Endometrial microvascular endothelial cells (primary cell): Measurements from ENCODE around the gene RFX1. TPM values are rescaled to one million over a fixed set of nuclear protein-coding genes. Genes with fewer than 3 reads are reported as not detected.

Experiments
- in situ Hi-C: cut with HindIII; loops from 2 replicates; pipeline ENCODE4 v1.10.0; 2017; ENCODE audit warnings: low sequenced_read_pairs, low pct_unique_long_range_greater_than_20kb; ENCODE audit errors: inconsistent ontology term
- total RNA-seq: library from RNA; depleted of rRNA; stranded (reverse); fragments of >200 nt; gene quantifications from one replicate; pipeline ENCODE4 v1.2.3, GENCODE V29; 2015; ENCODE audit errors: inconsistent ontology term

RFX1 gene
- total RNA-seq, 1 donor from 2014 or later: 4.6 TPM

DNA sequence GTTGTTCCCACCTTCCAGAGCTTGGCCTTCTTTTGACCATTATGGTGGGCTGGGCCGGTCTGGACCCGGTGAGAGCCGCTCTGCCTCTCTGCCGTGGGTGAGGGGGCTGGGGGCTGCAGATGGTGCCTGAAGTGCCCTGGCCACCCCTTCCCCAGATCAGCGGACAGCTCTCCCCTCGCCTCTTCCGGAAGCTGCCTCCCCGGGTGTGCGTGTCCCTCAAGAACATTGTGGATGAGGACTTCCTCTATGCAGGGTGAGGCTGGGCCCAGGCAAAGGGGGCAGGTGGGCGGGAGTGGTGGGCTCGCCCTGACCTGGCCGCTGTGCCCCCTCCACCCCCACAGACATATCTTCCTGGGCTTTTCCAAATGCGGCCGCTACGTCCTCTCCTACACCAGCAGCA lies 51.9 kb downstream of the RFX1 start:
- in situ Hi-C loops: no loop called here

GRCh38 chr19:13952931-13953531 lies 53.1 kb downstream of the RFX1 start:
- in situ Hi-C loops: no loop called here

- in situ Hi-C loops: no loop called here
These were observed 53.8 kb downstream of the RFX1 start, which contains the start of gene DCAF15 for GRCh38 chr19:13952154-13952930. TSS of gene DCAF15 (plus strand) at chr19:13952509. CDS start at chr19:13952513, 4 bp downstream.

DNA sequence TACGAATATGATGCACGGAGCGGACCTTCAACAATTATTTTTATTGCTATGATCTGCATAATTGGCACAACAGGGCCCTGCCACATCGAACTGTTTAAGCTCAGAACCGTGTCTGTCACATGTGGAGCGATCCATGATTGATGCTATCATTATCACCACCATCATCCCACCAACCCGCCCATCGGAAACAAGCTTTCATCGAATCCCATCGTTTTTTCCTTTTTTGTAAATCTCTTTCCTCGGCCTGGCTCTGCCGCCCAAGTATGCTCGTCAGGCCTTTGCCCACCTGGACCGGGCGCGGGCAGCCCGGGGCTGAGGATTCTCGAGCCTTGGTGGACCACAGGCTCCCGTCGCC lies 54.3 kb downstream of the RFX1 start:
- in situ Hi-C loops: no loop called here

- in situ Hi-C loops: no loop called here
These were observed 55.1 kb downstream of the RFX1 start for GRCh38 chr19:13951043-13951442.

GRCh38 chr19:13946414-13946813 lies 59.7 kb downstream of the RFX1 start:
- in situ Hi-C loops: no loop called here

DNA sequence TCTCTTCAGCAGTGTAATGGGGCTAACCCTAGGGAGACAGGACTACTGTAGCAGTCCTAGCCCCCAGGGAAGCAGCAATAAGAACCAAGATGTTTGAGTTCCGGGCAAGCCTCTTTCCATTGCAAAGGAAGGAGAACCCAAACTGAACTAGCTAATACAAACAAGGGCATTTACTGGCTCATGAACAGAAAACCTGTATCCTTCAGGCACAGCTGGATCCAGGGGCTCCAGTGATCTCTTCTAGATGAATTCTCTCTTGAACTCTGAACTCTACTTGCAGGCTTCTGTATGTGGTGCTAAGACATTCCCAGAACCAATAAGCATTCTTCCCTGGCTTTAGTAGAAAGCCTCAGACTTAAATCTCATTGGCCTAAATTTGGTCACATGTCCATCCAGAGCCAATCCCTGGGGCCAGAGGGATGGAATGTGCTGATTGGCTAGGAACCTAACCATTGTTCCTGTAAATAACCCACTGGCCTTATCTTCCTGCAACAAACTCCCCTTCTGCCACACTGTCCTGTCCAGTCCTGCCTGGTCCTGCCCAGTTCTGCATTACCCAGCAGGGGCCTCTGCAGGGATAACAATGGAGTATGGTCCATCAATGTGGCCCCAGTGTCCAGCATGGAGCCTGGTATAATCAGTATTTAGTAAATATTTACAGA lies 64.0 kb downstream of the RFX1 start:
- in situ Hi-C loops: no loop called here

DNA sequence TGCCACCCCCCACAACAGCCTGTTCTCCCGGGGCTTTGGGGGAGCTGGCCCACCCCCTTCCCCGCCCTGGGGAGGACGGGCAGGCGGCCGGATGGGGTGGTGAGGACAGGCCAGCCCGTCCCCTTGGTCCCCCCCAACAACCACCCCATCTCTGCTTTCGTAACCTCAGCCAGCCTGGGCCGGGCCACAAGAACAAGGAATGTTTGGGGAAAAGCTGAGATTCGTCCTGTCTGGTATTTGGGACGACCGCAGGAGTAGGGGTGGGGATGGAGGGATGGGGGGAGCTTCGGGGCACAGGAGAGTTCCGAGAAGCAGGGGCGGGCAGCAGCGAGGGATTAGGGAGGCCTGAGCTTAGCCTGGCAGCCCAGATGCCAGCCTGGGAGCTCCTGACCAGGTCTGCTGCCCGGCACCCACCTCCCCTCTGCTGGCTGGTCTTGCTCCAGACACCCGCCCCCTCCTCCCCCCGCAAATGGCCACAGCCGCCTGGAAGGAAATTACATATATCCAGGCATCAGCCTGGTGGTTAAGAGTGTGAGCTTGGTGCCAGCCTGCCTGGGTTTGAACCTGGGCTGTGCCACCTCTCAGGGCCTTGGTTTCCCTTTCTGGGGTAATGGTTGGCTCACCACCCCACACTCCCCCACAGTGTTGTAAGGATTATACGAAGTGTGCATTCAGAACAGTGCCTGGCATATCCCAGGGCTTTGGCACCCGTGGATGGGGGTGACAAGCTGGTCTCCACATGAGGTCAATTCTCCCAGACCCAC lies 67.6 kb downstream of the RFX1 start, which contains the start of gene PODNL1:
PODNL1 (minus strand) TSS at position 117 of the 764 bp plus-strand sequence. CDS start 236 bp downstream, outside the sequence.
- in situ Hi-C loops: no loop called here

GRCh38 chr19:13937479-13938300 lies 68.4 kb downstream of the RFX1 start:
- in situ Hi-C loops: no loop called here

DNA sequence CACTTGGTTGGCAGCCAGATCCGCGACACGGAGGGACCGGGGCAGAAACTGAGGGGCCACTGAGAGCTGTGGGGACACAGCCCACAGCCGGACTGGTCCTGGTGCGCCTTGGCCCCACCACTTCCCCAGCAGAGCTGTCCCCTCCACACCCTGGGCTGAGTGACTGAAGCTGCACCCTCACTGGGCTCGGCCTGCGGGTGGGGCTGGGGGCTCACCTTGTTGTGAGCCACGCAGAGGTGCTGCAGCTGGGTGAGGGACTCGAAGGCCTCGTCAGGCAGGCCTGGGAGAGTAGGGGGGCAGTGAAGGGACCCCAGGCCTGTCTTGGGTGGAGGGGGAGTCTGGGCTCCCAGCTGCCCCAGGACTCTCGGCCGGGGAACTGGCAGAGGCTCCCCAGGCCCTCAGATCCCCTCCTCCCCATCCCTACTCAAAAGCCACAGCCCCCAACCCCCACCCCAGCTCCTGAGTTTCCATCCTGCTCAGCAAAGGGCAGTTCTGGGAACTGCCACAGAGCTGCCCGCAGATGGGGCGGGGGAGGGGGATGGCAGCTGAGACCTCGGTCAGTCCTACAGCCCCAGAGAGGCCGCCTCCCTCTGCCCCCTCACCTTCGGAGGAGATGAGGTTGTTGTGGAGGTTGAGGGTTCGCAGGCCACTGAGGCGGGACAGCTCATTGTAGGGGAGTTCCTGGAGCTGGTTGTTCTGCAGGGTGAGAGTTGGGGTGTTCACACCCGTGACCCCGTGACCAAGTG lies 70.2 kb downstream of the RFX1 start:
- in situ Hi-C loops: no loop called here

- in situ Hi-C loops: no loop called here
These were observed 71.4 kb downstream of the RFX1 start for GRCh38 chr19:13934785-13935109.

DNA sequence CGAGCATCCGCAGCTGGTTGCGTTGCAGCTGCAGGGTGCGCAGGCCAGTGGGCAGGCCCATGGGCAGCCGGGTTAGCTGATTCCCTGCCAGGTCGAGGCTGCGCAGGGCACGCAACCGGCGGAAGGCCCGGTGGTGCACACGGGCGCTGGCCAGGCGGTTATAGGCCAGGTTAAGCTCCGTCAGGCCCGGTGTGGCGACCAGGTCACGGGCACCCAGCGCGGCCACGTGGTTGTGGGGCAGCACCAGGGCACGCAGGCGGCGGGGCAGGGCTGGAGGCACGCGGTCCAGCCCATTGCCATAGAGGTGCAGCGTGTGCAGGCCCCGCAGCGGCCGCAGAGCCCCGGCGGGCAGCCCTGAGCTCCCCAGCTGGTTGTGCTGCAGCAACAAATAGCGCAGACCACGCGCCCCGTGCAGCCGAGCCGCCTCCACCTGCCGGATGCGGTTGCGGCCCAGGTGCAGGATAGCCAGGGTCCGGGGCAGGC lies 73.2 kb downstream of the RFX1 start:
- in situ Hi-C loops: no loop called here

GRCh38 chr19:13932149-13932637 lies 73.9 kb downstream of the RFX1 start:
- in situ Hi-C loops: no loop called here

DNA sequence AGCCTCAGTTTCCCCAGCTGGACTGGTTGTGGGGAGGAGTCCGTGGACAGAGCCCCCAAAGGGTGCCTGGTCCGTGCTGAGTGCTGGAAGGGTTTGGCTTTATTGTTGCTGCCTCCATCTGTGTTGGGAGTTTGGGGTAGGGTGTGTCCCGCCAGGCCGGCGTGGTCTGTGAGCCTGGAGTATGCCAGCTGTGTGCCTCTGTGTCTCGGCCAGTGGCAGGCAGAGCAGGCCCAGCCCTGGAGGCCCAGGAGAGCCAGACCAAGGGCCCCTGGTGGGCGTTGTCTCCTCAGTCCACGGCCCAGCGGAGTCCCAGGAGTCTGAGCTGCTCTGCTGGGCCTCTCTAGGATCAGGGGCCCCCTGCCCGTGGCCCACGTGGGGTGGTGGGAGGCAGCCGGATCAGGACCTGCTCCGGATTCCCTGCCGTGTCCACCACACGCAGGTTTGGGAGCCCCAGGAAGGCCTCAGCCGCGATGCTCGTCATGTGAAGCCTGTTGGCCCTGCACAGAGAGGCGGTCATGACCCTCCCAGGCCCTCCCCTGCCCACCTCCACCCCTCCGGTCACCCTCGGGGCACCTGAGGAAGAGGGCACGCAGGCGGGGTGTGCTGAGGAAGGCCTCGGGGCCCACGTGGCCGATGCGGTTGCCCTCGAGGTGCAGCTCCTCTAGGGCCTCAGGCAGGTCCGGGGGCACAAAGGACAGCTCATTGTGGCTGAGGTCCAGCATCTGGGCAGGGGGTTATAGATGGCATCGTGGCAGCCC lies 74.5 kb downstream of the RFX1 start:
- in situ Hi-C loops: no loop called here

DNA sequence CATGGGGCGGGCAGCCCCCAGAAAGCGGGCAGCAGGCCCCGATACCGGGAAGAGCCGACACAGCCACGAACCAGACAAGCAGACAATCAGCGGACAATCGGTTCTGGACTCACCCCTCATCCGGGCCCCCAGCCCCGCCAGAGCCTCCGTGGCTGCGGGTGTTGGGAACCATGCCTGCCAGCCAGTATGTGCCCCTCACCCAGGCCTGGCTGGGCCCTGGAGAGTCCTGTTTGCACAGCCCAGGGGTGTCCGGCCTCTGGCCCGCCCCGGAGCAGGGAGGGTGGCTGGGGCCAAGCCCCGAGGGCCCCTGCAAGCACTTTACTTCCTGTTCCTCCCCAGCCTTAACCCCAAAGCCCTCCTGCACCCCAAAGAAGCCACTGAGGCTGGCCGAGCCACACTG lies 75.7 kb downstream of the RFX1 start:
- in situ Hi-C loops: no loop called here

DNA sequence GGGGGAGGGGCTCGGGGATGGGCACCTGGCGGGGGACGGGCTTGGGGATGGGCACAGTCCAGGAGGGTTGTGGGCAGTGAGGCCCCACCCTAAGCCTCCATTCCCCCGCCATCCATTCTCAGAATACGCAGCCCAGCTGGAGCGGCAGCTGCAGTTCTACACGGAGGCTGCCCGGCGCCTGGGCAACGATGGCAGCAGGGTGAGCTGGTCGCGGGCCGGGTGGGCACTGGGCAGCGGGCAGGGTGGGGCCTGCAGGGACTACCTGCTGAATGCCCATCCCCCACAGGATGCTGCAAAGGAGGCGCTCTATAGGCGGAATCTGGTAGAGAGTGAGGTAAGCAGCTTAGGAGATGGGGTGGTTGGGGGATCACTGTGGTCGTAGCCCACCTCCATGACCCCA lies 76.2 kb downstream of the RFX1 start:
- in situ Hi-C loops: no loop called here

GRCh38 chr19:13929340-13929739 lies 76.8 kb downstream of the RFX1 start:
- in situ Hi-C loops: no loop called here
